HG03039 (cell line): Measurements from ENCODE around the gene ZNF619.
A peak's percentile ranks its signal among the peaks of the same experiment; 100 is the strongest.

ENCODE experiments used
- ATAC-seq: cut with Tn5 transposase; IDR thresholded peaks from one replicate; pipeline ENCODE4 v1.9.1; 2021; ENCODE audit warnings: mild to moderate bottlenecking, moderate library complexity; ENCODE audit not compliant: unreplicated experiment

Gene ZNF619

GRCh38 chr3:40524568-40525285 lies 47.8 kb downstream of the ZNF619 start, which contains the start of gene ZNF621:
Gene ZNF621 (plus strand): TSS chr3:40524960. CDS start chr3:40525841, 881 bp downstream.
- ATAC-seq: peak; percentile 98

- ATAC-seq: no peak
Observed at GRCh38 chr3:40528426-40528825, 51.5 kb downstream of the ZNF619 start.

DNA sequence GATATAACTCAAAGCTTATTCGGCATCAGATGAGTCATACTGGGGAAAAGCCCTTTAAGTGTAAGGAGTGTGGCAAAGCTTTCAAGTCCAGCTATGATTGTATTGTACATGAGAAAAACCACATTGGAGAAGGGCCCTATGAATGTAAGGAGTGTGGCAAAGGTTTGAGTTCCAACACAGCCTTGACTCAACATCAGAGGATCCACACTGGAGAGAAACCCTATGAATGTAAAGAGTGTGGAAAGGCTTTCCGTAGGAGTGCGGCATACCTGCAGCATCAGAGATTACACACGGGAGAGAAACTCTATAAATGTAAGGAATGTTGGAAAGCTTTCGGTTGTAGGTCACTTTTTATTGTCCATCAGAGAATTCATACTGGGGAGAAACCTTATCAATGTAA lies 55.3 kb downstream of the ZNF619 start:
- ATAC-seq: no peak

GRCh38 chr3:40534283-40534682 lies 57.4 kb downstream of the ZNF619 start:
- ATAC-seq: no peak
